ENCODE results near the gene CD302.
"Not testable (repeated sequence)": the region's sequence is repeated elsewhere in the genome, so short reads cannot be mapped to it uniquely, and the experiment has no call there.

The CD302 gene

DNA sequence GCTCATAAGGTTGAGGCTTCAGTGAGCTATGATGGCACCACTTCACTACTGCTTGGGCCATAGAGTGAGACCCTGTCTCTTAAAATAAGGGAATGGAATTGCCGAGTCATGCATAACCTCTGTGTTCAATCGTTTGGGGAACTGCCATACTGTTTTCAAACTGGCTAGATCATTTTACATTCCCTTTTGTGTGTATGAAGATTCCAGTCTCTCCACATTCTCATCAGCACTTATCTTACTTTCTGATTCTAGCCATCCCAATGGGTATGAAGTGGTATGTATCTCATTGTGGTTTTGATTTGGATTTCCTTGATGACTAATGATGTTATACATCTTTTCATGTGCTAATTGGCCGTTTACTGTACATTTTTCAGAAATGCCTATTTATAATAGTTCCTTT lies 62.0 kb downstream of the CD302 start:
- DNase-seq (ENCODE audit: extremely low read depth, low read depth): no peak
- TF ChIP-seq, protein P1, sequence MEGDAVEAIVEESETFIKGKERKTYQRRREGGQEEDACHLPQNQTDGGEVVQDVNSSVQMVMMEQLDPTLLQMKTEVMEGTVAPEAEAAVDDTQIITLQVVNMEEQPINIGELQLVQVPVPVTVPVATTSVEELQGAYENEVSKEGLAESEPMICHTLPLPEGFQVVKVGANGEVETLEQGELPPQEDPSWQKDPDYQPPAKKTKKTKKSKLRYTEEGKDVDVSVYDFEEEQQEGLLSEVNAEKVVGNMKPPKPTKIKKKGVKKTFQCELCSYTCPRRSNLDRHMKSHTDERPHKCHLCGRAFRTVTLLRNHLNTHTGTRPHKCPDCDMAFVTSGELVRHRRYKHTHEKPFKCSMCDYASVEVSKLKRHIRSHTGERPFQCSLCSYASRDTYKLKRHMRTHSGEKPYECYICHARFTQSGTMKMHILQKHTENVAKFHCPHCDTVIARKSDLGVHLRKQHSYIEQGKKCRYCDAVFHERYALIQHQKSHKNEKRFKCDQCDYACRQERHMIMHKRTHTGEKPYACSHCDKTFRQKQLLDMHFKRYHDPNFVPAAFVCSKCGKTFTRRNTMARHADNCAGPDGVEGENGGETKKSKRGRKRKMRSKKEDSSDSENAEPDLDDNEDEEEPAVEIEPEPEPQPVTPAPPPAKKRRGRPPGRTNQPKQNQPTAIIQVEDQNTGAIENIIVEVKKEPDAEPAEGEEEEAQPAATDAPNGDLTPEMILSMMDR (IDR thresholded peaks at IDR 0.05; ENCODE audit: low read depth, low read length): no peak

DNA sequence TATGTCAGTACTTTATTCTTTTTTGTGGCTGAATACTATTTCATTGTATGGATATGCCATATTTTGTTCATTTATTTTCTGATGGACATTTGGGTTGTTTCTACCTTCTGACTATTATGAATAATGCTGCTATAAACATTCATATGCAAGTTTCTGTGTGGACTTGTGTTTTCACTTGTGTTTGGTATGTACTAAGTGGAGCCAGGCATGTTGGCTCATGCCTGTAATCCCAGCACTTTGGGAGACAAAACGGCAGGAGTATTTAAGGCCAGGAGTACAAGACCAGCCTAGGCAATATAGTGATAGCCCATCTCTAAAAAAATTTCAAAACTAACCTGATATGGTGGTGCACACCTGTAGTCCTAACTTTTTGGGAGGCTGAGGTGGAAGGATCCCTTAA lies 62.4 kb downstream of the CD302 start:
- no peak for DNase-seq (ENCODE audit: extremely low read depth, low read depth)
- TF ChIP-seq, protein P1 (IDR thresholded peaks at IDR 0.05; ENCODE audit: low read depth, low read length): no peak

DNA sequence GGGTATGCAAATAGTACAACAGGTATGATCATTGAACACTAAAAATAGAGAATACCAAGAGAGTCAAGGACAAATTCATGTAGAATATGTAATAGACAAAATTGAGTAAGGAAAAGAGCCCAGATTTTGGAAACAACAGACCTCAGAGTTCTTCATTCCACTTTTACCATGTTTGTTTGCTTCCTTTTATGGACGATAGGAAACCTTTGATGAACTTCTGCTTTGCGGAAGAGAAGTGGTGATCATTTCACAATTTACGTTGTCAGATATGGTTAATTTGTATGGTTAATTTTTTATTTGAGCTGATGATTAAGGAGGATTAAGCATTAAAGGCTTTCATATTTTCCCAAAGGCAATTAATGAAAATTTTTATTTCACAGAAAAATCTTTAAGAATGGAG lies 69.4 kb downstream of the CD302 start:
- no peak for DNase-seq (ENCODE audit: extremely low read depth, low read depth)
- TF ChIP-seq, protein P1 (IDR thresholded peaks at IDR 0.05; ENCODE audit: low read depth, low read length): no peak

DNA sequence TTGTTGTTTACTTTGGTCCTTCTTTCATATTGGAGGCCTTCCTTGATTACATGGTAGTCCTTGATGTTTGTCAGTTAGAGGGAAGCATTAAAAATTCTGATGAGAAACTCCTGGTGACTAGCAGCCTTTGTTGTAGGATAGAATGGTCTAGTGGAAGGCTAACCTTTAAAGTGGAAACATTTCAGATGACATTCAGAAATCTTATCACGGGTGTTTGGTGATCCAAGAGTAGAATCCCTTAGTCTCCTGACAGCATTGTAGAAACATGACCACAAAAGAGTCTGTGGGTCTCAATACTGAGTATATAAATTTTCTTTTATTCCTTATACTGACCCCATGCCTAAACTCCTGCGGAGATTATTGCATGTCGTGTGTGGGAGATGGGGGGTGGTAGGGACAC lies 72.3 kb downstream of the CD302 start:
- no peak for DNase-seq (ENCODE audit: extremely low read depth, low read depth)
- TF ChIP-seq, protein P1 (IDR thresholded peaks at IDR 0.05; ENCODE audit: low read depth, low read length): no peak

DNA sequence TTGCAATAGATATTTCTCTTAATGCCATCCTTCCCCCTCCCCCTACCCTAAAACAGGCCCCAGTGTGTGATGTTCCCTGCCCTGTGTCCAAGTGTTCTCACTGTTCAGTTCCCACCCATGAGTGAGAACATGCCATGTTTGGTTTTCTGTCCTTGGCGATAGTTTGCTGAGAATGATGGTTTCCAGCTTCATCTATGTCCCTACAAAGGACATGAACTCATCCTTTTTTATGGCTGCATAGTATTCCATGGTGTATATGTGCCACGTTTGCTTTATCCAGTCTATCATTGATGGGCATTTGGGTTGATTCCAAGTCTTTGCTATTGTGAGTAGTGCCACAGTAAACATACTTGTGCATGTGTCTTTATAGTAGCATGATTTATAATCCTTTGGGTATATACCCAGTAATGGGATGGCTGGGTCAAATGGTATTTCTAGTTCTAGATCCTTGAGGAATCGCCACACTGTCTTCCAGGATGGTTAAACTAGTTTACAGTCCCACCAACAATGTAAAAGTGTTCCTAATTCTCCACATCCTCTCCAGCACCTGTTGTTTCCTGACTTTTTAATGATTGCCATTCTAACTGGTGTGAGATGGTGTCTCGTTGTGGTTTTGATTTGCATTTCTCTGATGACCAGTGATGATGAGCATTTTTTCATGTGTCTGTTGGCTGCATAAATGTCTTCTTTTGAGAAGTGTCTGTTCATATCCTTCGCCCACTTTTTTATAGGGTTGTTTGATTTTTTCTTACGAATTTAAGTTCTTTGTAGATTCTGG lies 73.0 kb downstream of the CD302 start:
- not testable (repeated sequence) for DNase-seq (ENCODE audit: extremely low read depth, low read depth)

DNA sequence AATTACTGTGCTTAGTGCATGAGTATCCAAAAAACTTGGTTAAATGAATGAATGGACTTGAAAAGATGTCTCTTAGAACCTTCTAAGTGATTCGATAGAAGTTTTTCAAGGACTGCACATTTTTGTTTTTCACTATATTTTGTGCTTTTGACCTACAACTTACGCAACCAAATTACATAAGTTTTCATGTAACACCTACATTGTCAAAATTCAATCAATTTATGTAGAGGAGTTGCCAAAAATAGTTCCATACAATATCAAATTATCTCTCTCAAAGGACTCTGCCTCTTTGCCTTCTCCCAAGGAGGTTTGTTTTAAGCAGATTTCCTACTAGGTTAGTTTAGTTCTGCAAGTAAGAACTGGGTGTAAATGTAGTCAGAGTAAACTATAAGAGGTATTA lies 75.4 kb downstream of the CD302 start:
- DNase-seq (ENCODE audit: extremely low read depth, low read depth): no peak
- TF ChIP-seq, protein P1 (IDR thresholded peaks at IDR 0.05; ENCODE audit: low read depth, low read length): no peak

DNA sequence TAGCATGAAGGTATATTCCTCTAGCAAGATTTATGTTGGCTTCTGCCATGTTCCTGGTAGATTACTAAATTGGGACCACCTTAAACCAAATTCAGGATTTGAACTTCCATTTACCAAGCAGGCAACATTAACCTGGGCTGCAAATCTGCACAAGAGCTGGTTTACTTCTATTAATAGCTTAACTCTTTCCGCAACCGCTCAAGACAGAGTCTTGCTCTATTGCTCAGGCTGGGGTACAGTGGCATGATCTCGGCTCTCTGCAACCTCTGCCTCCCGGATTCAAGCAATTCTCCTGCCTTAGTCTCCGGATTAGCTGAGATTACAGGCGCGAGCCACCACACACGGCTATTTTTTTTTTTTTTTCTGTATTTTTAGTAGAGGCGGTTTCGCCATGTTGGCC lies 77.3 kb downstream of the CD302 start:
- TF ChIP-seq, protein P1 (IDR thresholded peaks at IDR 0.05; ENCODE audit: low read depth, low read length): no peak
- DNase-seq (ENCODE audit: extremely low read depth, low read depth): no peak

Data from AG09319 (cell line).